Measurements from ENCODE around the gene TMEM132E. TPM values are rescaled to one million over a fixed set of nuclear protein-coding genes. Genes with fewer than 3 reads are reported as not detected.

Gene TMEM132E
- total RNA-seq, 3 donors from 2014 or later (not counting 1 experiment from before 2014, with no cell fraction given): 0.05 to 0.08 TPM; not detected in 1

DNA sequence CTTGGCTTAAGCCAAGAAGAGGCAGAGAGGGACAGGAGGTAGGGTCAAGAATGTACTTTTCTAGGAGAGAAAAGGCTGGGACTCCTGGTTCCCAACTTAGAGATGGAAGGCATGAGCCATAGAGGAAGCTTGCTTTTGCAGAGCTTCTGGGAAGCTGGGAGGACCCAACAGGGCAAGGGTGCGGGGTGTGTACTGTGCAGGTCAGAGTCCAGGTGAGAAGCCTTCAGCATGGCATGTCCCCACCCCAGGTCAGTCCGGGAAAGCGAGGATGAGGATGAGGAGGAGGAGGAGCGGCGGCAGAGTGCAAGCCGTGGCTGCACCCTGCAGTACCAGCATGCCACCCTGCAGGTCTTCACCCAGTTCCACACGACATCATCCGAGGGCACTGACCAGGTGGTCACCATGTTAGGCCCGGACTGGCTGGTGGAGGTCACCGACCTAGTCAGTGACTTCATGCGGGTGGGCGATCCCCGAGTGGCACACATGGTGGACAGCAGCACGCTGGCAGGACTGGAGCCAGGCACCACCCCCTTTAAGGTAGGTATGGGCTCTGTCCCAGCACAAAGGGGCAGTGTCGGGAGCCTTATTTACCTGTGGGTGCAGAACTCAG, 55.3 kb downstream of the TMEM132E start:
- intact Hi-C loops (cut with micrococcal nuclease): no loop called here
- no peak overlapping the region for H3K4me3 ChIP-seq (ENCODE audit: low read length)
- H3K4me3 Mint-ChIP-seq: peak overlapping the region; percentile 41

DNA sequence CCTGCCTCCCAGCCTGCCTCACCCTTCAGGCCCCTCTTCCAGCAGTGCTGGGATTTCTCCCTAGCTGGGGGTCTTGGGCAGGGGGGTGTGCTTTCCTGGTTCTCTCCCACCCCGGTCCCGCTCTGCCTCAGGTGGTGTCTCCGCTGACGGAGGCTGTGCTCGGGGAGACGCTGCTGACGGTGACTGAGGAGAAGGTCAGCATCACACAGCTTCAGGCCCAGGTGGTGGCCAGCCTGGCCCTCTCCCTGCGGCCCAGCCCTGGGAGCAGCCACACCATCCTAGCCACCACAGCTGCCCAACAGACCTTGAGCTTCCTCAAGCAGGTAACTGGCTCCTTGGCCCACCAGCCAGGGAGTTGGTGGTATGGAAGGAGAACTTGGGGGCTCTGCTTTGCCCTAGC, 56.5 kb downstream of the TMEM132E start:
- Mint-ChIP-seq H3K4me3 (no peak overlapping the region), H3K4me1 (peaks cover 0 to 21% of the 10 kb centered on the region in 2 donors)
- TF ChIP-seq, protein P1, sequence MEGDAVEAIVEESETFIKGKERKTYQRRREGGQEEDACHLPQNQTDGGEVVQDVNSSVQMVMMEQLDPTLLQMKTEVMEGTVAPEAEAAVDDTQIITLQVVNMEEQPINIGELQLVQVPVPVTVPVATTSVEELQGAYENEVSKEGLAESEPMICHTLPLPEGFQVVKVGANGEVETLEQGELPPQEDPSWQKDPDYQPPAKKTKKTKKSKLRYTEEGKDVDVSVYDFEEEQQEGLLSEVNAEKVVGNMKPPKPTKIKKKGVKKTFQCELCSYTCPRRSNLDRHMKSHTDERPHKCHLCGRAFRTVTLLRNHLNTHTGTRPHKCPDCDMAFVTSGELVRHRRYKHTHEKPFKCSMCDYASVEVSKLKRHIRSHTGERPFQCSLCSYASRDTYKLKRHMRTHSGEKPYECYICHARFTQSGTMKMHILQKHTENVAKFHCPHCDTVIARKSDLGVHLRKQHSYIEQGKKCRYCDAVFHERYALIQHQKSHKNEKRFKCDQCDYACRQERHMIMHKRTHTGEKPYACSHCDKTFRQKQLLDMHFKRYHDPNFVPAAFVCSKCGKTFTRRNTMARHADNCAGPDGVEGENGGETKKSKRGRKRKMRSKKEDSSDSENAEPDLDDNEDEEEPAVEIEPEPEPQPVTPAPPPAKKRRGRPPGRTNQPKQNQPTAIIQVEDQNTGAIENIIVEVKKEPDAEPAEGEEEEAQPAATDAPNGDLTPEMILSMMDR (IDR thresholded peaks at IDR 0.05): no peak

More for the DNA sequence above, 55.3 kb downstream of the TMEM132E start:
- no peak for ATAC-seq
- no peak overlapping the region for H3K27ac Mint-ChIP-seq
- H3K27me3 ChIP-seq (ENCODE audit: control insufficient read depth, insufficient read depth, low read length): peaks cover 2% of the 10 kb centered on the region
- H3K27me3 Mint-ChIP-seq (ENCODE audit: low read depth in 2 of 2): peaks cover 25 to 28% of the 10 kb centered on the region in 2 donors
- H3K4me1 Mint-ChIP-seq: peaks cover 0 to 21% of the 10 kb centered on the region in 2 donors
- H3K36me3 Mint-ChIP-seq: no peaks in the 10 kb centered on the region
- TF ChIP-seq, protein P1 (IDR thresholded peaks at IDR 0.05): no peak
- DNase-seq: no peak
- H3K4me1 ChIP-seq (ENCODE audit: control insufficient read depth, insufficient read depth, low read length): peaks cover 22% of the 10 kb centered on the region
- no peaks in the 10 kb centered on the region for H3K9me3 ChIP-seq (ENCODE audit: control insufficient read depth, insufficient read depth, low read length)
- H3K27ac ChIP-seq (ENCODE audit: low read length): no peak overlapping the region
- no peaks in the 10 kb centered on the region for H3K9me3 Mint-ChIP-seq
- no peaks in the 10 kb centered on the region for H3K36me3 ChIP-seq (ENCODE audit: control insufficient read depth, insufficient read depth, low read length)
- 90% methylated on average over 15 of the region's 15 CpGs for WGBS (ENCODE audit: insufficient coverage)

DNA sequence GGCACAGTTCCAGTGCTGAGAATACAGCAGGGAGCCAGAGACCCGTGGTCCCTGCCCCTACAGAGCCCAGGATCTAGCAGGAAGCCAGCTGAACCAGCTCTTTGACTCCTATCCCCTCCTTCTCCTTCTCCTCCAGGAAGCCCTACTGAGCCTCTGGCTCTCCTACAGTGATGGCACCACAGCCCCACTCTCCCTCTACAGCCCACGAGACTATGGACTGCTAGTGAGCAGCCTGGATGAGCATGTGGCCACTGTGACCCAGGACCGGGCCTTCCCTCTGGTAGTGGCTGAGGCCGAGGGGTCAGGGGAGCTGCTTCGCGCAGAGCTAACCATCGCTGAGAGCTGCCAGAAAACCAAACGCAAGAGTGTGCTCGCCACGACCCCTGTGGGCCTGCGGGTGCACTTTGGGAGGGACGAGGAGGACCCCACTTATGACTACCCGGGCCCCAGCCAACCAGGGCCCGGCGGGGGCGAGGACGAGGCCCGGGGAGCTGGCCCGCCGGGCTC, 57.7 kb downstream of the TMEM132E start:
- intact Hi-C loops (cut with micrococcal nuclease): no loop called here
- WGBS (ENCODE audit: insufficient coverage): 24% methylated on average over 20 of the region's 20 CpGs
- Mint-ChIP-seq H3K27ac (peak overlapping the region in 1 of 2 donors; percentile 40), H3K27me3 (ENCODE audit: low read depth in 2 of 2) (peaks cover 26 to 45% of the 10 kb centered on the region in 2 donors), H3K4me3 (peak overlapping the region; percentile 86), H3K36me3 (no peaks in the 10 kb centered on the region), H3K9me3 (no peaks in the 10 kb centered on the region), H3K4me1 (peaks cover 0 to 21% of the 10 kb centered on the region in 2 donors)
- DNase-seq (no peak), ATAC-seq (no peak)
- H3K36me3 ChIP-seq (ENCODE audit: control insufficient read depth, insufficient read depth, low read length): no peaks in the 10 kb centered on the region
- H3K4me1 ChIP-seq (ENCODE audit: control insufficient read depth, insufficient read depth, low read length): peaks cover 22% of the 10 kb centered on the region
- peak overlapping the region; percentile 71 for H3K4me3 ChIP-seq (ENCODE audit: low read length)
- TF ChIP-seq, protein P1 (IDR thresholded peaks at IDR 0.05): no peak
- no peaks in the 10 kb centered on the region for H3K9me3 ChIP-seq (ENCODE audit: control insufficient read depth, insufficient read depth, low read length)
- peaks cover 2% of the 10 kb centered on the region for H3K27me3 ChIP-seq (ENCODE audit: control insufficient read depth, insufficient read depth, low read length)
- no peak overlapping the region for H3K27ac ChIP-seq (ENCODE audit: low read length)

More for the DNA sequence above, 56.5 kb downstream of the TMEM132E start:
- intact Hi-C loops (cut with micrococcal nuclease): no loop called here
- Histone ChIP-seq H3K27ac (ENCODE audit: low read length) (no peak overlapping the region), H3K36me3 (ENCODE audit: control insufficient read depth, insufficient read depth, low read length) (no peaks in the 10 kb centered on the region), H3K9me3 (ENCODE audit: control insufficient read depth, insufficient read depth, low read length) (no peaks in the 10 kb centered on the region), H3K4me3 (ENCODE audit: low read length) (no peak overlapping the region), H3K4me1 (ENCODE audit: control insufficient read depth, insufficient read depth, low read length) (peaks cover 22% of the 10 kb centered on the region), H3K27me3 (ENCODE audit: control insufficient read depth, insufficient read depth, low read length) (peaks cover 2% of the 10 kb centered on the region)
- no peaks in the 10 kb centered on the region for H3K9me3 Mint-ChIP-seq
- DNase-seq (no peak), ATAC-seq (no peak)
- WGBS (ENCODE audit: insufficient coverage): 93% methylated on average over 7 of the region's 8 CpGs
- no peak overlapping the region for H3K27ac Mint-ChIP-seq
- H3K36me3 Mint-ChIP-seq: no peaks in the 10 kb centered on the region
- peaks cover 21 to 39% of the 10 kb centered on the region in 2 donors for H3K27me3 Mint-ChIP-seq (ENCODE audit: low read depth in 2 of 2)
